CD4-positive, alpha-beta T cell treated with Interleukin-6 for 4 hours (primary cell): Measurements from ENCODE around the gene SETD3.
"Not testable (repeated sequence)": the region's sequence is repeated elsewhere in the genome, so short reads cannot be mapped to it uniquely, and the experiment has no call there.

Experiments
- DNase-seq: peaks from one replicate; pipeline ENCODE4 v3.0.0-alpha.2; 2020; ENCODE audit warnings: mixed read lengths

SETD3 gene

DNA sequence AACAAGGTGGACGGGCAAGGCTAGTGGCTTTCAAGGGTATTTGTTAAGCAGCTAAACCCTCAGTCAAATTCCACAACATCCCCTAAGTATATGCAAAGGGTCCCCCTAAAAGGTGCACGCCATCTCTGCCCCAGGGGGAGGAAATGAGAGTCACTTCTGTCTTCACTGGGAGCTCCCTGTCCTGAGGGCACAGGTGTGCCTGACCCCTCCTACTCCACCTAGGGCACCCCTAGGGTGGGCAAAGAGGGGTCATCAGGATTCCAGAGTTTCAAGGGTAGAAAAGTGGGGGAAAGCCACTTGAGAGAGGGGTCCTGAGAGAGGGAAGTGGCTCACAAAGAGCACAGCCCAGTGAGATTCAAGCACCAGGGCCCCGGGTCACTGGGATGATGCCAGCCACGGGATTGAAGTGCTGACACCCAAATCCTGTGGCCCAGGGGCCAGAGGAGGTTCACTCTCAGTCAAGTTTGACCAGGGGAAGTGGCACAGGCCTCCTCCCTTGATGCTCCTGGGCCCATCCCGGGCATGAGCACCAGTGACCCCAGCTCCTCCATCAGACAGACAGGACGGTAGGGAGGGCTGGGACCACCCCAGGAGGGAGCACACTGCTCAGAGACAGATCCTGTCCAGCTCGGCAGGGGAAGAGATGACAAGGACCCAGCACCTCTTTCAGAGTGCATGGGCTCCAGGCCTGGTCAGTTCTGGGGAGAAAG, 126.3 kb downstream of the SETD3 start:
- no peak for DNase-seq

DNA sequence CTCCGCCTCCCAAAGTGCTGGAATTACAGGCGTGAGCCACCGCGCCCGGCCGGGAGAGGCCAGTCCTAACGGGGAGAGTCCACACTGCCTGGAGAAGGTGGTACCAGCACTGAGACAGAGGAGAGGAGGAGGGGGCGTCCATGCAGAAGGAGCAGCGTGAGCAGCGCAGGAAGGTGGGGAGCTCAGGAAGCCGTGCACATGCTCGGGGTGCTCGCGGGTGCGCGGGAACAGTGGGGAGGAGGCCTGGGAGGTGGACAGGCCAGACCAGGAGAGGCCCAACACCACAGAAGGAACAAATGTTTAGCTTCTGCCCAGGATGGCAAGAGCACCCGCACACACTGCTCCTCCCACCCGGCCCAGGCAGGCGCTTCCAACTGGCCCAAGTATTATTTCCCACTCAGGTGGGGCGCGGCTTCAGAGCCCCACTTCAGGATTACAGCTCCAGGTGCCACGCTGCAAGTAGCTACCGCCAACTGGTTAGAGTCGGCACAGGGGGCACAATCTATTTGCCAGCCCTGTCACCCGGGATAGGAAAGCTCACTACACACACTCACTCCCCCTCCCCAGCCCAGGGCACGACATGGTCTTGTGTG, 127.9 kb downstream of the SETD3 start:
- DNase-seq, result no peak

DNA sequence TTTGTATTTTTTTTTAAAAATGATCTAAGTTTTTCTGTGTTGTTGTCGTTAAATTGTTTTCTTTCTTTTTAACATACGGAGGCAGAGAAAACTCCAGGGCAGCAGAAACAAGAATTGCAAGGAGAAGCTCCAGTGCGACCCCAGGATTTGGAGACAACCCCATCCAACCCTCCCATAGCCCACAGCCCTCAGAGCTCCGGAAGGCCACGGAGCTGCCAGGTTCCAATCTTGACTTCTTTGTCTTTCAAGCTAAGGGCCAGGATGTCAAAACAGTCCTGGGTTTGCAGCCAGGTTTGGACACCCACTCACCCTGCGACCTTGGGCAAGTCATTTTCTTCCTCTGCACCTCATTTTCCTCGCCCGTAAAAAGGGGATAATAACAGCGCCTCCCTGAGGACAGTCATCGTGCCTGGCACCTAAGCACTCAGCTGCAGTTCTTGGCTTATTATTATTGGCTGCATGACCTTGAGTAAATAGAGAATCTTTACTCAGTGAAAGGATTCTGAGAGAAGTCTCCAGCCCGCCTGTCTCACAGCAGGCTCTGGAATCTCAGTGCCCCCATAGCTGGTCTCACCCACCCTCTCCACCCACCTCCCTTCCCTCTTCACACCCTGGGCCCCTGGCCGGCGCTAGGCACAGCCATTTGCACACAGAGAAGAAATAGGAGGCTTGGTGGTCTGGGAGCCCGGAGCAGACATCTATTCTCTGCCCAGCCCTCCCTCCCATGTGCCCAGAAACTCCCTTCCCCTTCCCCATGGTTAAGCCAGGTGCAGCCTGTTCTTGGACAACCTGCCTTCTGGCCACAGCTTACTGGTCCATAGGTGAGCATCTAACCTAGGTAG, 129.3 kb downstream of the SETD3 start:
- no peak for DNase-seq

DNA sequence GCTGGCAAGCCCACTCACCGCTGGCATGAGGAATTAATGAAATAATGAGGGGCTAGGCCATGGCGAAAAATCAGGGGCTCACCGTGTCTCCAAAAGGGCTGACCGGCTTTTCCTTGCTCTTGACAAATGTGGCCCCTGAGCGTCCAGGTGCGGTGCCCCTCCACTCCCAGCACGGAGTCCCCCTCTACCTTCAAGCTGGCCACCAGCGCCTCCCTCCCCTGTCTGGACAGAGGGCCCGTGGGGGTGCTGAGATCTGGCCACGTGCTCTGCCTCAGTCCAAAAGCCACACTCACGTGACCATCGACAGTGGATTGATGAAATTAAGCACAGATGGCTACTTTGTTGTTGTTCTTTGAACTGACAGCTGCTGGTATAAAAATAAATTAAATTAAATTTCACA, 129.9 kb downstream of the SETD3 start:
- DNase-seq, result no peak

DNA sequence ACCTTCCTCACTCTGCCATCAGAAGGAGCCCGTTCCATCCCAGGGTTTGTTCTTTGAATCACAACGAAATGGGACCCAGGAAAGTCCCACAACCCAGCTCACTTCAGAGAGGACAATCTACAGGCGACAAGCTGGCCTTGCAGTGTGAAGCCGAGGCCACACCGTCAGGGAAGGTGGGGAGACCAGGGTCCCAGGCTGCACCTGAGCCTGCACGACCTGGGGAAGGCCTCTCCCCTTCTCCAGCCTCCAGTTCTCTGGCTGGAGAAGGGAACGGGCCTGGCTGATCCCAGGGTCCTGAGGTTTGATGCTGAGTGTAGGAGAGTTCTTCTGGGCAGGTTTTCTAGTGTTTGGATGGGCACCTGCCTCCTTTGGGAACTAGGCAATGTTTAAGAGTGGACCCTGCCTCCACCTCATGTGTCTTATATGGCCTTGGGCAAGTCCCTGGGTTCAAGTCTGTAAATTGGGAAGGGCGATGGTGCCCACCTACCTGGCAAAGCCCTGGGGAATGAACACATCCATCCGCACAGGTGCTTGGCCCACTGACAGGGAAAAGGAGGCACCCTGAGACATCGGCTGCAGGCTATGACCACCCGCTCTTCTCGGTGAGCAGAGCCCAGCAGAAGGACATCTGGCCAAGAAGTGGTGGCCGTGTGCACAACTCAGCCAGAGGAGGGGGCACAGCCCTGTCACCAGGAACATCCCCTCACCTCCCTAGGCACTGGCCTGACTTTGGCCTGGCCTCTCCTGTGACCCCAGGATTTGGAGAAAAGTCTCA, 130.8 kb downstream of the SETD3 start:
- DNase-seq, result no peak

DNA sequence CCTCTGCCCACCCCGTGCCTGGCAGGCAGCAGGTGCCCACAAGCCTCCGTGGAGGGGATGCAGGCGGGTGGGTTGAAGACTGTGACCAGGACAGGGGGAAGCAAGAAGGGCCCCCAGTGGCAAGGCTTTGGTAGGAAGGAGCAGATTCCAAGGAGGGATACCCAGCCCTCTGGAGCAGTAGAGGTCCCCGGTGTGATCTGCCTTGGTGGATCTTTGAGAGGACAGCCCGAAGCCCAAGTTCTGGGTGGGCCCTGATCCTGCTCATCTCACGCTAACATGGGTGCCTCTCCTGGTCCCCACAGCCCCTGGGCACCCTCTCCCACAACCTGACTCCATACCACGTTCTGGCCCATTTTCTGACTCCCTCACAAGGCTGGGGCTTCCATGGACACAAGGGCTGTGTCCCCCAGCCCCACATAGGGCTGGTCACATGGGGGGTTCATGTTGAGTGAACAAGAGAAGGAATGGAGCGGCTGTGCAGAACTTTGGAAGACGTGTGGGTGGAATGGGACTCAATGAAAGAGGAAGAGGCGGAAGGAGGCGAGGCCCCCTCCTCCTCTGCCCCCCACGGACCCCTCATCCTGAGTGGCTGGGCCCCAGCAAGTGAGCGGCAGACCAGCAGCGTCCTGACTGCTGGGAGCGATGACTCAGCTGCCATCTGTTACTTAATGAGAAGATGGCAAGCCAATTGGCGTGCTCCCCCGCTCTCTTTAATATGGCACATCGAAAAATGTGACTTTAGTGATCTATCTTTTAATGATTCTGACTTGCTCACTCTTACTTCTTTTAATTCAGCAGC, 131.6 kb downstream of the SETD3 start:
- no peak for DNase-seq

DNA sequence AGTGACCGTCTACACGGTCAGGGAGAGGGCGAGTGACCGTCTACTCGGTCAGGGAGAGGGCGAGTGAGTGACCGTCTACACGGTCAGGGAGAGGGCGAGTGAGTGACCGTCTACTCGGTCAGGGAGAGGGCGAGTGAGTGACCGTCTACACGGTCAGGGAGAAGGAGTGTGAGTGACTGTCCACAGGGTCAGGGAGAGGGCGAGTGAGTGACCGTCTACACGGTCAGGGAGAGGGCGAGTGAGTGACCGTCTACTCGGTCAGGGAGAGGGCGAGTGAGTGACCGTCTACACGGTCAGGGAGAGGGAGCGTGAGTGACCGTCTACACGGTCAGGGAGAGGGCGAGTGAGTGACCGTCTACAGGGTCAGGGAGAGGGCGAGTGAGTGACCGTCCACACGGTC, 132.4 kb downstream of the SETD3 start:
- not testable (repeated sequence) for DNase-seq
